GM18907 (cell line): Measurements from ENCODE around the gene REPS1.
"Not testable (repeated sequence)": the region's sequence is repeated elsewhere in the genome, so short reads cannot be mapped to it uniquely, and the experiment has no call there.

Experiments
- ATAC-seq: cut with Tn5 transposase; IDR thresholded peaks from one replicate; pipeline ENCODE4 v1.9.1; 2021; ENCODE audit warnings: mild to moderate bottlenecking, moderate library complexity; ENCODE audit not compliant: unreplicated experiment

The REPS1 gene

GRCh38 chr6:139003751-139004150 lies 15.7 kb upstream of the REPS1 start:
- no peak for ATAC-seq

GRCh38 chr6:138999949-139000725 lies 12.1 kb upstream of the REPS1 start:
- ATAC-seq = no peak

GRCh38 chr6:138997136-138997535 lies 9.1 kb upstream of the REPS1 start:
- no peak for ATAC-seq

- no peak for ATAC-seq
Measured at GRCh38 chr6:138996524-138996923, 8.5 kb upstream of the REPS1 start.

- ATAC-seq = not testable (repeated sequence)
Measured at GRCh38 chr6:138993410-138993809, 5.4 kb upstream of the REPS1 start.

GRCh38 chr6:138992965-138993364 lies 4.9 kb upstream of the REPS1 start:
- ATAC-seq = not testable (repeated sequence)

GRCh38 chr6:138991206-138991605 lies 3.2 kb upstream of the REPS1 start:
- ATAC-seq = no peak

GRCh38 chr6:138989098-138989983 lies 1.3 kb upstream of the REPS1 start:
- no peak for ATAC-seq

GRCh38 chr6:138988469-138988834 lies 399 bp upstream of the REPS1 start:
- ATAC-seq = peak; percentile 17

- ATAC-seq = peak; percentile 2
Measured at GRCh38 chr6:138987080-138987642, 892 bp downstream of the REPS1 start.

GRCh38 chr6:138986578-138986977 lies 1.5 kb downstream of the REPS1 start:
- no peak for ATAC-seq

GRCh38 chr6:138981416-138981815 lies 6.6 kb downstream of the REPS1 start:
- ATAC-seq = no peak

GRCh38 chr6:138979813-138980668 lies 8.0 kb downstream of the REPS1 start:
- peak; percentile 60 for ATAC-seq

- no peak for ATAC-seq
Measured at GRCh38 chr6:138979365-138979764, 8.7 kb downstream of the REPS1 start.

GRCh38 chr6:138978229-138978628 lies 9.8 kb downstream of the REPS1 start:
- ATAC-seq = no peak

- ATAC-seq = no peak
Measured at GRCh38 chr6:138977646-138978167, 10.3 kb downstream of the REPS1 start.

- no peak for ATAC-seq
Measured at GRCh38 chr6:138977242-138977641, 10.8 kb downstream of the REPS1 start.

GRCh38 chr6:138975815-138976214 lies 12.2 kb downstream of the REPS1 start:
- no peak for ATAC-seq

- ATAC-seq = no peak
Measured at GRCh38 chr6:138973466-138974153, 14.4 kb downstream of the REPS1 start.

- ATAC-seq = no peak
Measured at GRCh38 chr6:138972226-138972665, 15.8 kb downstream of the REPS1 start.
